Thoracic aorta (tissue), 2 donors: ENCODE results near the gene AMIGO1. TPM values are rescaled to one million over a fixed set of nuclear protein-coding genes. Genes with fewer than 3 reads are reported as not detected.

Experiments used
- ATAC-seq: fragments of 150-250 bp; one replicate; pipeline ENCODE4 v1.8.0; 2017; ENCODE audit warnings: low read depth; ENCODE audit not compliant: insufficient number of reproducible peaks, low FRiP score
- DNase-seq: peaks from one replicate; pipeline ENCODE4 v3.0.0-alpha.2; 2020; ENCODE audit warnings: low spot score
- H3K27ac ChIP-seq, 2 donors: fragments of 200-600 bp; sonication (generic); 1 replicate in 1 of 2; 2 replicates in 1 of 2; pipeline ENCODE4 v1.5.1; 2016; ENCODE audit warnings: mild to moderate bottlenecking in 2 of 2, moderate library complexity in 2 of 2
- H3K27me3 ChIP-seq: fragments of 200-600 bp; sonication (generic); replicated peaks from 2 replicates; pipeline ENCODE4 v1.6.0; 2016; ENCODE audit warnings: mild to moderate bottlenecking; ENCODE audit not compliant: insufficient read depth
- H3K36me3 ChIP-seq: fragments of 200-600 bp; sonication (generic); one replicate; pipeline ENCODE4 v1.5.1; 2016
- H3K4me1 ChIP-seq, 2 donors: fragments of 200-600 bp; sonication (generic); 1 replicate in 1 of 2; 2 replicates in 1 of 2; pipeline versions ENCODE4 v1.5.1 to v1.6.0; 2016; ENCODE audit warnings: low read depth in 2 of 2, mild to moderate bottlenecking in 1 of 2; ENCODE audit not compliant: control insufficient read depth in 1 of 2
- H3K4me3 ChIP-seq: fragments of 200-600 bp; sonication (generic); 2 replicates; pipeline ENCODE4 v1.5.1; 2016; ENCODE audit warnings: mild to moderate bottlenecking
- H3K9me3 ChIP-seq: fragments of 200-600 bp; sonication (generic); 2 replicates; pipeline ENCODE4 v1.5.1; 2016
- CTCF ChIP-seq: fragments of 200-600 bp; sonication (generic); IDR thresholded peaks from one replicate; pipeline ENCODE4 v1.5.1; 2019; ENCODE audit warnings: antibody characterized with exemption
- total RNA-seq, 2 donors: library from RNA; depleted of rRNA; stranded (reverse); fragments of >200 nt; gene quantifications; one replicate each; pipeline versions ENCODE4 v1.1.0 to v1.2.3, GENCODE V29; 2016

The AMIGO1 gene
- total RNA-seq, 2 donors from 2014 or later, result 7.8 to 16.0 TPM

GRCh38 chr1:109542657-109543056, 33.1 kb upstream of the AMIGO1 start:
- Histone ChIP-seq H3K27me3 (no peaks in the 10 kb centered on the region), H3K4me1 (peaks cover 9 to 11% of the 10 kb centered on the region in 2 donors), H3K27ac (no peak overlapping the region), H3K4me3 (no peak overlapping the region), H3K36me3 (no peaks in the 10 kb centered on the region), H3K9me3 (no peaks in the 10 kb centered on the region)
- ATAC-seq (no peak), DNase-seq (no peak)
- TF ChIP-seq CTCF, result no peak

GRCh38 chr1:109541102-109541501, 31.6 kb upstream of the AMIGO1 start:
- Histone ChIP-seq H3K4me3 (no peak overlapping the region), H3K27me3 (no peaks in the 10 kb centered on the region), H3K9me3 (no peaks in the 10 kb centered on the region), H3K36me3 (no peaks in the 10 kb centered on the region), H3K4me1 (no peaks in the 10 kb centered on the region), H3K27ac (no peak overlapping the region)
- ATAC-seq (no peak), DNase-seq (no peak)
- TF ChIP-seq CTCF, result no peak

- ATAC-seq (no peak), DNase-seq (no peak)
- Histone ChIP-seq H3K27ac (no peak within 1 kb of the TSS), H3K4me3 (no peak within 1 kb of the TSS), H3K9me3 (no peaks in the 10 kb centered on the region), H3K27me3 (no peaks in the 10 kb centered on the region), H3K4me1 (peaks cover 0 to 7% of the 10 kb centered on the region in 2 donors), H3K36me3 (no peaks in the 10 kb centered on the region)
- no peak for TF ChIP-seq CTCF
Observed at GRCh38 chr1:109539676-109540075, 30.1 kb upstream of the AMIGO1 start, which contains the start of gene GPR61. Gene GPR61, plus strand, starts transcription at chr1:109539872. Its CDS starts 3,151 bp downstream, at chr1:109543023.

GRCh38 chr1:109538827-109539555, 29.5 kb upstream of the AMIGO1 start:
- DNase-seq (no peak), ATAC-seq (no peak)
- Histone ChIP-seq H3K27me3 (no peaks in the 10 kb centered on the region), H3K36me3 (no peaks in the 10 kb centered on the region), H3K4me1 (peaks cover 0 to 7% of the 10 kb centered on the region in 2 donors), H3K9me3 (no peaks in the 10 kb centered on the region), H3K27ac (no peak overlapping the region), H3K4me3 (no peak overlapping the region)
- no peak for TF ChIP-seq CTCF

- H3K27ac ChIP-seq, result no peak overlapping the region
- ATAC-seq (no peak), DNase-seq (no peak)
- no peaks in the 10 kb centered on the region for H3K9me3 ChIP-seq
- H3K4me1 ChIP-seq, result peaks cover 3 to 10% of the 10 kb centered on the region in 2 donors
- no peaks in the 10 kb centered on the region for H3K27me3 ChIP-seq
- H3K4me3 ChIP-seq, result no peak overlapping the region
- TF ChIP-seq CTCF, result no peak
- H3K36me3 ChIP-seq, result no peaks in the 10 kb centered on the region
Observed at GRCh38 chr1:109537450-109538178, 28.1 kb upstream of the AMIGO1 start.
